GM18907 (cell line): Measurements from ENCODE around the gene IQCN.

Source experiments
- ATAC-seq: cut with Tn5 transposase; IDR thresholded peaks from one replicate; pipeline ENCODE4 v1.9.1; 2021; ENCODE audit warnings: mild to moderate bottlenecking, moderate library complexity; ENCODE audit not compliant: unreplicated experiment

IQCN gene

GRCh38 chr19:18289471-18290301 lies 15.4 kb upstream of the IQCN start:
- ATAC-seq = no peak

- ATAC-seq = no peak
Measured at GRCh38 chr19:18287836-18288772, 13.9 kb upstream of the IQCN start.

- no peak for ATAC-seq
Measured at GRCh38 chr19:18286973-18287635, 12.9 kb upstream of the IQCN start.

- ATAC-seq = no peak
Measured at GRCh38 chr19:18284712-18285360, 10.6 kb upstream of the IQCN start.

- no peak for ATAC-seq
Measured at GRCh38 chr19:18283338-18283737, 9.1 kb upstream of the IQCN start.

- ATAC-seq = no peak
Measured at GRCh38 chr19:18282788-18283141, 8.5 kb upstream of the IQCN start.

- ATAC-seq = no peak
Measured at GRCh38 chr19:18282021-18282787, 8.0 kb upstream of the IQCN start.

GRCh38 chr19:18281082-18282020 lies 7.1 kb upstream of the IQCN start, which contains the start of gene JUND:
Gene JUND, minus strand, starts transcription at chr19:18281622. Its CDS starts 138 bp downstream, at chr19:18281484.
- peak; percentile 66 for ATAC-seq

GRCh38 chr19:18280247-18281081 lies 6.2 kb upstream of the IQCN start:
- ATAC-seq = peak; percentile 25

GRCh38 chr19:18279516-18280246 lies 5.4 kb upstream of the IQCN start:
- ATAC-seq = peak; percentile 26

GRCh38 chr19:18279266-18279515 lies 4.9 kb upstream of the IQCN start:
- ATAC-seq = no peak

- no peak for ATAC-seq
Measured at GRCh38 chr19:18278521-18279265, 4.4 kb upstream of the IQCN start.

- ATAC-seq = no peak
Measured at GRCh38 chr19:18274781-18275356, 617 bp upstream of the IQCN start.

- ATAC-seq = no peak
Measured at GRCh38 chr19:18273561-18274218, 562 bp downstream of the IQCN start.

- no peak for ATAC-seq
Measured at GRCh38 chr19:18271433-18271841, 2.8 kb downstream of the IQCN start.

GRCh38 chr19:18270326-18270725 lies 3.9 kb downstream of the IQCN start:
- no peak for ATAC-seq
